SK-N-SH (cell line): Measurements from ENCODE around the gene TRAPPC8.

Experiments
- CHD2 ChIP-seq: fragments of 150-350 bp; IDR thresholded peaks from 2 replicates; pipeline ENCODE4 v1.6.1; 2018; ENCODE audit warnings: low read length; ENCODE audit not compliant: partially characterized antibody
- EP300 ChIP-seq, 2 experiments: IDR thresholded peaks; 2 replicates each; pipeline versions ENCODE4 v1.4.0 to v1.6.1; 2012; ENCODE audit warnings: borderline replicate concordance in 1 of 2, low read depth in 1 of 2, low read length in 1 of 2
- GABPA ChIP-seq: IDR thresholded peaks from 2 replicates; pipeline ENCODE4 v1.4.0; 2012; ENCODE audit warnings: low read depth, mild to moderate bottlenecking
- MXI1 ChIP-seq: IDR thresholded peaks from 2 replicates; pipeline ENCODE4 v1.6.1; 2012; ENCODE audit warnings: mild to moderate bottlenecking, low read depth, low read length, improper control_type of control experiment
- POLR2AphosphoS5 ChIP-seq: IDR thresholded peaks from 2 replicates; pipeline ENCODE4 v1.6.1; 2012; ENCODE audit warnings: low read depth, low read length
- RFX5 ChIP-seq: IDR thresholded peaks from 2 replicates; pipeline ENCODE4 v1.6.1; 2012; ENCODE audit warnings: mild to moderate bottlenecking, improper control_type of control experiment, low read length
- SMC3 ChIP-seq: IDR thresholded peaks from 2 replicates; pipeline ENCODE4 v1.6.1; 2012; ENCODE audit warnings: low read depth, low read length, improper control_type of control experiment
- TAF1 ChIP-seq: IDR thresholded peaks from 2 replicates; pipeline ENCODE4 v1.6.1; 2012; ENCODE audit warnings: low read depth, mild to moderate bottlenecking, low read length, moderate library complexity, borderline replicate concordance
- TF ChIP-seq, protein P1 (sequence below): fragments of 200-600 bp; sonication (generic); IDR thresholded peaks from 2 replicates; pipeline ENCODE4 v1.6.1; 2017; ENCODE audit warnings: antibody characterized with exemption, mild to moderate bottlenecking, moderate library complexity
- TF ChIP-seq, protein P2 (sequence below): fragments of 150-350 bp; IDR thresholded peaks from 2 replicates; pipeline ENCODE4 v1.6.1; 2017; ENCODE audit warnings: antibody characterized with exemption, low read length, low read depth, borderline replicate concordance
- TF ChIP-seq, protein P3 (sequence below): IDR thresholded peaks from 2 replicates; pipeline ENCODE4 v1.6.1; 2012; ENCODE audit warnings: mild to moderate bottlenecking, low read depth, low read length, moderate library complexity
- TF ChIP-seq, protein P4 (sequence below): IDR thresholded peaks from 2 replicates; pipeline ENCODE4 v1.4.0; 2012; ENCODE audit warnings: low read depth

DNA sequence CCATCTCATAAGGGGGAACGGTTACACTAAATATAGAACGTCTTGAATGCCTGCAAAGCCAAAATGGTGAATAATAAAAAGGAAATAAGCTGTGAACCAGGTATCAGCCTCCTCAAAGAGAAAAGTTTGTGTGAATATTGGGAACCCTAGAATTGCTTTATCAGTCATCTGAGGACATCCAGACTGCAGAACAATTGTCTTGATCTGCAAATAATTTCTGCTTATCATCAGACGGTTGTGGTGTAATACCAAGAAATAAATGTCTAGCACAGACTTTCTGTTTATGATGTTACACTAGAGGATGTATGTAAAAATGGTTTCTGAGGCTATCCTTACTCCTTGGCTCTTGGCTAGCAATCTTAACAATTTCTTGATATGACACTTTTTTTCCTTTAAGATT lies 128.8 kb downstream of the TRAPPC8 start:
- TF ChIP-seq POLR2AphosphoS5 (no peak), TAF1 (no peak), SMC3 (no peak), CHD2 (no peak), MXI1 (no peak), GABPA (no peak), EP300 (IDR thresholded peaks at IDR 0.05; ENCODE audit: borderline replicate concordance in 1 of 2, low read depth in 1 of 2, low read length in 1 of 2) (no peak), RFX5 (no peak)
- TF ChIP-seq, protein P1, sequence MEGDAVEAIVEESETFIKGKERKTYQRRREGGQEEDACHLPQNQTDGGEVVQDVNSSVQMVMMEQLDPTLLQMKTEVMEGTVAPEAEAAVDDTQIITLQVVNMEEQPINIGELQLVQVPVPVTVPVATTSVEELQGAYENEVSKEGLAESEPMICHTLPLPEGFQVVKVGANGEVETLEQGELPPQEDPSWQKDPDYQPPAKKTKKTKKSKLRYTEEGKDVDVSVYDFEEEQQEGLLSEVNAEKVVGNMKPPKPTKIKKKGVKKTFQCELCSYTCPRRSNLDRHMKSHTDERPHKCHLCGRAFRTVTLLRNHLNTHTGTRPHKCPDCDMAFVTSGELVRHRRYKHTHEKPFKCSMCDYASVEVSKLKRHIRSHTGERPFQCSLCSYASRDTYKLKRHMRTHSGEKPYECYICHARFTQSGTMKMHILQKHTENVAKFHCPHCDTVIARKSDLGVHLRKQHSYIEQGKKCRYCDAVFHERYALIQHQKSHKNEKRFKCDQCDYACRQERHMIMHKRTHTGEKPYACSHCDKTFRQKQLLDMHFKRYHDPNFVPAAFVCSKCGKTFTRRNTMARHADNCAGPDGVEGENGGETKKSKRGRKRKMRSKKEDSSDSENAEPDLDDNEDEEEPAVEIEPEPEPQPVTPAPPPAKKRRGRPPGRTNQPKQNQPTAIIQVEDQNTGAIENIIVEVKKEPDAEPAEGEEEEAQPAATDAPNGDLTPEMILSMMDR = no peak
- TF ChIP-seq, protein P2, sequence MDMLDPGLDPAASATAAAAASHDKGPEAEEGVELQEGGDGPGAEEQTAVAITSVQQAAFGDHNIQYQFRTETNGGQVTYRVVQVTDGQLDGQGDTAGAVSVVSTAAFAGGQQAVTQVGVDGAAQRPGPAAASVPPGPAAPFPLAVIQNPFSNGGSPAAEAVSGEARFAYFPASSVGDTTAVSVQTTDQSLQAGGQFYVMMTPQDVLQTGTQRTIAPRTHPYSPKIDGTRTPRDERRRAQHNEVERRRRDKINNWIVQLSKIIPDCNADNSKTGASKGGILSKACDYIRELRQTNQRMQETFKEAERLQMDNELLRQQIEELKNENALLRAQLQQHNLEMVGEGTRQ = no peak
- TF ChIP-seq, protein P3, sequence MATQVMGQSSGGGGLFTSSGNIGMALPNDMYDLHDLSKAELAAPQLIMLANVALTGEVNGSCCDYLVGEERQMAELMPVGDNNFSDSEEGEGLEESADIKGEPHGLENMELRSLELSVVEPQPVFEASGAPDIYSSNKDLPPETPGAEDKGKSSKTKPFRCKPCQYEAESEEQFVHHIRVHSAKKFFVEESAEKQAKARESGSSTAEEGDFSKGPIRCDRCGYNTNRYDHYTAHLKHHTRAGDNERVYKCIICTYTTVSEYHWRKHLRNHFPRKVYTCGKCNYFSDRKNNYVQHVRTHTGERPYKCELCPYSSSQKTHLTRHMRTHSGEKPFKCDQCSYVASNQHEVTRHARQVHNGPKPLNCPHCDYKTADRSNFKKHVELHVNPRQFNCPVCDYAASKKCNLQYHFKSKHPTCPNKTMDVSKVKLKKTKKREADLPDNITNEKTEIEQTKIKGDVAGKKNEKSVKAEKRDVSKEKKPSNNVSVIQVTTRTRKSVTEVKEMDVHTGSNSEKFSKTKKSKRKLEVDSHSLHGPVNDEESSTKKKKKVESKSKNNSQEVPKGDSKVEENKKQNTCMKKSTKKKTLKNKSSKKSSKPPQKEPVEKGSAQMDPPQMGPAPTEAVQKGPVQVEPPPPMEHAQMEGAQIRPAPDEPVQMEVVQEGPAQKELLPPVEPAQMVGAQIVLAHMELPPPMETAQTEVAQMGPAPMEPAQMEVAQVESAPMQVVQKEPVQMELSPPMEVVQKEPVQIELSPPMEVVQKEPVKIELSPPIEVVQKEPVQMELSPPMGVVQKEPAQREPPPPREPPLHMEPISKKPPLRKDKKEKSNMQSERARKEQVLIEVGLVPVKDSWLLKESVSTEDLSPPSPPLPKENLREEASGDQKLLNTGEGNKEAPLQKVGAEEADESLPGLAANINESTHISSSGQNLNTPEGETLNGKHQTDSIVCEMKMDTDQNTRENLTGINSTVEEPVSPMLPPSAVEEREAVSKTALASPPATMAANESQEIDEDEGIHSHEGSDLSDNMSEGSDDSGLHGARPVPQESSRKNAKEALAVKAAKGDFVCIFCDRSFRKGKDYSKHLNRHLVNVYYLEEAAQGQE = no peak
- TF ChIP-seq, protein P4, sequence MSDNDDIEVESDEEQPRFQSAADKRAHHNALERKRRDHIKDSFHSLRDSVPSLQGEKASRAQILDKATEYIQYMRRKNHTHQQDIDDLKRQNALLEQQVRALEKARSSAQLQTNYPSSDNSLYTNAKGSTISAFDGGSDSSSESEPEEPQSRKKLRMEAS = no peak
